ENCODE measurements around the gene FAM163B. TPM values are rescaled to one million over a fixed set of nuclear protein-coding genes. Genes with fewer than 3 reads are reported as not detected.

Gene FAM163B
- total RNA-seq, 2 donors from 2014 or later, result 0.78 TPM; not detected in 1

- Histone ChIP-seq H3K36me3 (replicated peaks in 1 of 2; ENCODE audit: insufficient read depth in 1 of 2, low read depth in 2 of 2) (no peaks in the 10 kb centered on the region), H3K9me3 (no peaks in the 10 kb centered on the region), H3K27ac (no peak overlapping the region), H3K4me1 (no peaks in the 10 kb centered on the region), H3K27me3 (no peaks in the 10 kb centered on the region), H3K4me3 (no peak overlapping the region)
- intact Hi-C loops (cut with DNase I), result no loop called here
- DNase-seq (no peak), ATAC-seq (no peak)
- WGBS, 2 donors, result 70 to 71% methylated on average over 2 to 3 of the region's 3 CpGs
- TF ChIP-seq CTCF (IDR thresholded peaks at IDR 0.05), result no peak
- TF ChIP-seq POLR2A (IDR thresholded peaks at IDR 0.05), result no peak
Measured at GRCh38 chr9:133577737-133578112, 31.5 kb downstream of the FAM163B start.

GRCh38 chr9:133576875-133577736, 32.1 kb downstream of the FAM163B start:
- no peak overlapping the region for H3K4me3 ChIP-seq
- no peaks in the 10 kb centered on the region for H3K27me3 ChIP-seq
- no peak for DNase-seq
- no peak for ATAC-seq
- H3K27ac ChIP-seq, result peak overlapping the region in 1 of 4 donors; percentile 7
- TF ChIP-seq POLR2A (IDR thresholded peaks at IDR 0.05), result no peak
- no peak for TF ChIP-seq CTCF (IDR thresholded peaks at IDR 0.05)
- intact Hi-C loops (cut with DNase I), result no loop called here
- H3K36me3 ChIP-seq (replicated peaks in 1 of 2; ENCODE audit: insufficient read depth in 1 of 2, low read depth in 2 of 2), result no peaks in the 10 kb centered on the region
- H3K9me3 ChIP-seq, result no peaks in the 10 kb centered on the region
- 41 to 54% methylated on average over 29 to 32 of the region's 34 CpGs for whole genome bisulfite sequencing, 2 donors
- no peaks in the 10 kb centered on the region for H3K4me1 ChIP-seq

DNA sequence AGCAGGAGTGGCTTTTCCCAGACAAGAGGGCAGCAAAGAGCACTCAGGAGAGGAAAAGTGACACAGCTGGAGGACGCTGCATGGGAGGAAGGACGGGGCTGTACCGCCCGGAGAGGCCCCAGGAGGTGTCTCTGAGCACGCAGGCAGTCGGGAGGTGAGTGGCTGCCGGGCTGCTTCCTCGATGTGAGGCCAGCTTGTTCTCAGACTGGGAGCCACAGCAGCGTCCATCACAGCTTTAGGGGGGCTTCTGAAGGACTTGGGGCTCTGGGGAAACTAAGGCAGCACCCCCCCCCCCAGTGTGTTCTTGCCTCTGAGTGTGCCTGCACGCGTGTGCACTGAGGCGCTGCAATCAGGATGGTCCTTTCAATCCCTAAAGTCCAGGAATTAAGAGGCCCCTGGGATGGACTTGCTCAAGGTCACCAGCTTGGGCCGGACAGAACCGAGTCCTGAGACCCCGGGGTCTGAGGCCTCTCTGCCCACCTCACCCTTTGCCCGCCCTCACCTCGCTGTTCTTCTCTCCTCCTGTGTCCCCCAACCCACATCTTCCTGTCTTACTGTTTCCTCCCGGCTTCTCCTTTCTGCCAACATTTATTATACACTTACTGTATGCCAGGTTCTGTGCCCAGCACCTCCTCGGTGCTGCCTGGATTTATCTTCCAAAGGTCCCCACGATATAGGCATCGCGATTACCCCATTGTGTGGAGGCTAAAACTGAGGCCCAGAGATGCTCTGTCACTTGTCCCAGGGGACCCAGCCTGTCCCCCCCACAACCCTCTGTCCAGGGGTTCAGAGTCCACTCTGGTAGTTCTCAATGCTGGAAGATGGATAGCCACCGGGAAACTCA, 32.9 kb downstream of the FAM163B start:
- intact Hi-C loops (cut with DNase I), result no loop called here
- H3K4me1 ChIP-seq, result no peaks in the 10 kb centered on the region
- H3K4me3 ChIP-seq, result no peak overlapping the region
- TF ChIP-seq CTCF (IDR thresholded peaks at IDR 0.05) (no peak), POLR2A (IDR thresholded peaks at IDR 0.05) (no peak)
- WGBS, 2 donors, result 47 to 49% methylated on average over 20 to 23 of the region's 23 CpGs
- H3K9me3 ChIP-seq, result no peaks in the 10 kb centered on the region
- peak overlapping the region in 1 of 4 donors; percentile 7 for H3K27ac ChIP-seq
- no peaks in the 10 kb centered on the region for H3K27me3 ChIP-seq
- no peaks in the 10 kb centered on the region for H3K36me3 ChIP-seq (replicated peaks in 1 of 2; ENCODE audit: insufficient read depth in 1 of 2, low read depth in 2 of 2)
- no peak for ATAC-seq
- DNase-seq, result no peak

GRCh38 chr9:133575186-133576030, 33.8 kb downstream of the FAM163B start:
- ATAC-seq (no peak), DNase-seq (no peak)
- H3K27me3 ChIP-seq, result no peaks in the 10 kb centered on the region
- no peak overlapping the region for H3K4me3 ChIP-seq
- no peaks in the 10 kb centered on the region for H3K9me3 ChIP-seq
- no peak overlapping the region for H3K27ac ChIP-seq
- H3K4me1 ChIP-seq, result no peaks in the 10 kb centered on the region
- TF ChIP-seq CTCF (IDR thresholded peaks at IDR 0.05), result no peak
- no peak for TF ChIP-seq POLR2A (IDR thresholded peaks at IDR 0.05)
- no peaks in the 10 kb centered on the region for H3K36me3 ChIP-seq (replicated peaks in 1 of 2; ENCODE audit: insufficient read depth in 1 of 2, low read depth in 2 of 2)
- intact Hi-C loops (cut with DNase I), result no loop called here
- WGBS, 2 donors, result 67 to 79% methylated on average over 25 to 27 of the region's 32 CpGs
